ENCODE data around the gene ASIC2.

DNA sequence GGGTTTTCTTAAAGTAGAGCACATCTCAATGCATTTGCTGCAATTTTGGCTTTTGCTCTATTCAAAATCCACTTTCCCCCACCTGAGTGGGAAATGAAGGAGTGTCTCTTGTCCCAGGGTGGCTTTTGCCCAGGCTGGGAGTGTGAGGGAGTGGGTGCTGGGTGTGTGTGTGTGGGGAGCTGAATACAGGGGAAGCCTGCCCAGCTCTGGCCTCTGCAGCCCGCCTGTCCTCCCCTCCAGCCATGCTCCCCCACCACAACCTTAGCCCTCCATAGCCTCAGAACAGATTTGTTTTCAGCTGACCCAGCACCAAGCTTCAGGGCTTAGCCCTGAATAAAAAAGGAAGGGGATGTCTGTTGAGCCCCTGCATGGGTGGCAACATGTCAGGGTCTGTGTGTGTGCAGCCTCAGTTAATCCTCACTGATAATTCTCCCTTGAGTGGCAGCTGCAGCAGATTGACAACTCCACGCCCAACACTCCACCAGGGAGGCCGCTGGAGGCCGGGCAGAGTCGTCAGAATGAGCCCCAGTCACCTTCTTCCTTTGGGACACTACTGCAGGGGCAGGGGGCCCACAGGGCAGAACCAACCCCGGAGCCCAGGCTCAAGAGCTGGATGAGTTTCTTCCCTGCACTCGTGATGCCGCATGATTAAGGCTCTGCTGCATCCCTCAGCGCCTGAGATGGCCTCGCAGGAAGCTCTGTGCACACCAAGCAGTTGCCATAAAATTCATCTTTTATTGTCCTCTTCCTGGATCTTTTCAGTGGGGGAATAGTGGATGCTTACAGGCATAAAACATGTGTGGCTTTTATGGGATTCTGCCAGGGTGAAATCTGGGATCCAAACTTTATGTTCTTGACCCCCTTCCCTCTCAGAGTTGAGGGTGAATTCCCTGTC lies 246.5 kb downstream of the ASIC2 start:
- TF ChIP-seq TARDBP (IDR thresholded peaks at IDR 0.05): no peak
- no peak for TF ChIP-seq FOXA1 (IDR thresholded peaks at IDR 0.05)
- no peak for TF ChIP-seq BHLHE40 (IDR thresholded peaks at IDR 0.05; ENCODE audit: borderline replicate concordance)
- no peak for TF ChIP-seq L3MBTL2 (conservative IDR thresholded peaks at IDR 0.05)
- no peak for TF ChIP-seq SUZ12 (IDR thresholded peaks at IDR 0.05)
- TF ChIP-seq ARNT (IDR thresholded peaks at IDR 0.05): no peak
- no peak for TF ChIP-seq FOXM1 (IDR thresholded peaks at IDR 0.05; ENCODE audit: borderline replicate concordance)
- TF ChIP-seq FOXK2 (IDR thresholded peaks at IDR 0.05): no peak
- TF ChIP-seq HDGF (IDR thresholded peaks at IDR 0.05; ENCODE audit: borderline replicate concordance): no peak
- TF ChIP-seq SP1 (IDR thresholded peaks at IDR 0.05): no peak
- TF ChIP-seq ZNF384 (IDR thresholded peaks at IDR 0.05): no peak
- no peak for TF ChIP-seq ELF4 (IDR thresholded peaks at IDR 0.05)
- TF ChIP-seq, protein P1, sequence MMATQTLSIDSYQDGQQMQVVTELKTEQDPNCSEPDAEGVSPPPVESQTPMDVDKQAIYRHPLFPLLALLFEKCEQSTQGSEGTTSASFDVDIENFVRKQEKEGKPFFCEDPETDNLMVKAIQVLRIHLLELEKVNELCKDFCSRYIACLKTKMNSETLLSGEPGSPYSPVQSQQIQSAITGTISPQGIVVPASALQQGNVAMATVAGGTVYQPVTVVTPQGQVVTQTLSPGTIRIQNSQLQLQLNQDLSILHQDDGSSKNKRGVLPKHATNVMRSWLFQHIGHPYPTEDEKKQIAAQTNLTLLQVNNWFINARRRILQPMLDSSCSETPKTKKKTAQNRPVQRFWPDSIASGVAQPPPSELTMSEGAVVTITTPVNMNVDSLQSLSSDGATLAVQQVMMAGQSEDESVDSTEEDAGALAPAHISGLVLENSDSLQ (IDR thresholded peaks at IDR 0.05): no peak

All from HEK293T (cell line).